Lower lobe of right lung (tissue), 2 donors: ENCODE measurements around the gene ITPRID1. TPM values are rescaled to one million over a fixed set of nuclear protein-coding genes. Genes with fewer than 3 reads are reported as not detected.

Experiments used
- ATAC-seq, 2 donors: fragments of 200-7000 bp; cut with Tn5 transposase; one replicate each; pipeline ENCODE4 v1.9.1; 2020 to 2022; ENCODE audit warnings: mild to moderate bottlenecking in 2 of 2, moderate library complexity in 2 of 2
- DNase-seq: peaks from one replicate; pipeline ENCODE4 v3.0.0-alpha.2; 2020
- H3K27ac ChIP-seq: fragments of 200-600 bp; one replicate; pipeline ENCODE4 v1.8.0; 2022
- H3K27me3 ChIP-seq: fragments of 200-600 bp; one replicate; pipeline ENCODE4 v1.8.0; 2022; ENCODE audit warnings: low read depth
- H3K36me3 ChIP-seq: fragments of 200-600 bp; one replicate; pipeline ENCODE4 v1.8.0; 2022; ENCODE audit warnings: mild to moderate bottlenecking
- H3K4me1 ChIP-seq: fragments of 200-600 bp; one replicate; pipeline ENCODE4 v1.8.0; 2022
- H3K4me3 ChIP-seq: fragments of 200-600 bp; one replicate; pipeline ENCODE4 v1.8.0; 2022; ENCODE audit warnings: mild to moderate bottlenecking
- H3K9me3 ChIP-seq: fragments of 200-600 bp; one replicate; pipeline ENCODE4 v1.8.0; 2022
- intact Hi-C: fragments of 100-400 bp; cut with DNase I; formaldehyde crosslinking; loops from one replicate; pipeline ENCODE4 v1.11.0; 2022
- total RNA-seq: library from RNA; stranded (reverse); fragmentation: NEBNext Ultra II Directional; extraction: Animal tissue kit (Norgen Biotek cat#: 25700); gene quantifications from one replicate; pipeline ENCODE4 v1.2.1, GENCODE V29; 2021
- TF ChIP-seq, protein P1 (sequence below): fragments of 200-600 bp; IDR thresholded peaks from one replicate; pipeline ENCODE4 v1.8.0; 2022; ENCODE audit warnings: antibody characterized with exemption, mild to moderate bottlenecking
- donor health status: DM: no; HTN: yes; CAD: no; lungs with severe emphysema.

Gene ITPRID1
- total RNA-seq, 1 donor from 2014 or later: 0.59 TPM

DNA sequence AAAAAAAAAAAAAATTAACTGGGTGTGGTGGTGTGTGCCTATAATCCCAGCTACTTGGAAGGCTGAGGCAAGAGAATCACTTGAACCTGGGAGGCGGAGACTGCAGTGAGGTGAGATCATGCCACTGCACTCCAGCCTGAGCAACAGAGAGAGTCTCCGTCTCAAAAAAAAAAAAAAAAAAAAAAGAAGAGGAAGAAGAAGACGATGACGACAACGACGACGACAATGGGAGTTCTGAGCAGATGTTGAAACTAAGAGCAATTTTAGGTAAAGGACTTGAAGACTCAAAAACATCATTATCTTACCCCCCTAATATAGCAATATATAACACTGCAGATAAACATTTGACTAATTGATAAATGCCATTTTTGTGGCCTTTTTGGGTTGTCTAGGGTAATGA lies 133.6 kb downstream of the ITPRID1 start:
- intact Hi-C loops: no loop called here
- DNase-seq (no peak), ATAC-seq (no peak)
- Histone ChIP-seq H3K36me3 (no peaks in the 10 kb centered on the region), H3K4me1 (no peaks in the 10 kb centered on the region), H3K9me3 (no peaks in the 10 kb centered on the region), H3K27me3 (no peaks in the 10 kb centered on the region), H3K27ac (no peak overlapping the region), H3K4me3 (no peak overlapping the region)
- TF ChIP-seq, protein P1, sequence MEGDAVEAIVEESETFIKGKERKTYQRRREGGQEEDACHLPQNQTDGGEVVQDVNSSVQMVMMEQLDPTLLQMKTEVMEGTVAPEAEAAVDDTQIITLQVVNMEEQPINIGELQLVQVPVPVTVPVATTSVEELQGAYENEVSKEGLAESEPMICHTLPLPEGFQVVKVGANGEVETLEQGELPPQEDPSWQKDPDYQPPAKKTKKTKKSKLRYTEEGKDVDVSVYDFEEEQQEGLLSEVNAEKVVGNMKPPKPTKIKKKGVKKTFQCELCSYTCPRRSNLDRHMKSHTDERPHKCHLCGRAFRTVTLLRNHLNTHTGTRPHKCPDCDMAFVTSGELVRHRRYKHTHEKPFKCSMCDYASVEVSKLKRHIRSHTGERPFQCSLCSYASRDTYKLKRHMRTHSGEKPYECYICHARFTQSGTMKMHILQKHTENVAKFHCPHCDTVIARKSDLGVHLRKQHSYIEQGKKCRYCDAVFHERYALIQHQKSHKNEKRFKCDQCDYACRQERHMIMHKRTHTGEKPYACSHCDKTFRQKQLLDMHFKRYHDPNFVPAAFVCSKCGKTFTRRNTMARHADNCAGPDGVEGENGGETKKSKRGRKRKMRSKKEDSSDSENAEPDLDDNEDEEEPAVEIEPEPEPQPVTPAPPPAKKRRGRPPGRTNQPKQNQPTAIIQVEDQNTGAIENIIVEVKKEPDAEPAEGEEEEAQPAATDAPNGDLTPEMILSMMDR: no peak

DNA sequence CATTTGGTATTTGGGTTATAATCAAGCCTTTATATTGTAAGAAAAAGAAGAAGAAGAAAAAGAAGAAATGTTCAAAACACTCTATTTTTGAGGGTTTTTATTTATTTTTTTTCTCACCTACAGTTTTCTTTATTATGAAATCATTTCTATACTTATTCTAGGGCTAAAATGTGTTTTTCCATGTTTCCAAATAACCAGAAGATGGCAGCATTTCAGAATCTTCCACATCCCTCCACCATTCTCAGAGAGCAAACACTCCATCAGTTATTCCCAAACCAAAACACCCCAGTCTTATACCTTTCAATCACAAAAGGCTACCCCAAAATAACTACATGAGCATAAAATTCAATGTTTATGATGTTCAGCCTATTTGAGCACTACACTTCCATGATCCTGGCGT lies 134.4 kb downstream of the ITPRID1 start:
- no peak for ATAC-seq
- Histone ChIP-seq H3K36me3 (no peaks in the 10 kb centered on the region), H3K27me3 (no peaks in the 10 kb centered on the region), H3K4me3 (no peak overlapping the region), H3K9me3 (no peaks in the 10 kb centered on the region), H3K27ac (no peak overlapping the region), H3K4me1 (no peaks in the 10 kb centered on the region)
- no peak for DNase-seq
- TF ChIP-seq, protein P1: peak; percentile 18
- intact Hi-C loops: no loop called here

DNA sequence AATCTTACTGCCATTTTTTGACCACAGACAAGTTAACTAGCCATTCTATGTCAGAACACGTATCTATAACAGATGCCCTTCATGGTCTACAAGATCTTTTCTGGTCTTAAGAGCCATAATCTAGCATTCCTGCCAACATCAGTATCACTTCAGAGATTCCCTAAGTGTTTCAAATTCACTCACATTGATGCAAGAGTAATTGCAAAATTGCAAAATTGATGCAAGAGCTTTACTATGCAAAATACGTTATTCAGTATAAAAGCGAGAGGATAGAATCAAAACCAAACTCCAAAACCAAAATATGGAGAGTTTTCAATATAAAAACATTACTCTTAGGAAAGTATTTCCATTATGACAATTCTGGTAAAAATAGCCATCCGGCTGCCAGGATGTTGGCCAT lies 135.0 kb downstream of the ITPRID1 start:
- Histone ChIP-seq H3K4me1 (no peaks in the 10 kb centered on the region), H3K27me3 (no peaks in the 10 kb centered on the region), H3K27ac (no peak overlapping the region), H3K4me3 (no peak overlapping the region), H3K36me3 (no peaks in the 10 kb centered on the region), H3K9me3 (no peaks in the 10 kb centered on the region)
- DNase-seq: no peak
- TF ChIP-seq, protein P1: no peak
- no peak for ATAC-seq
- intact Hi-C loops: no loop called here

DNA sequence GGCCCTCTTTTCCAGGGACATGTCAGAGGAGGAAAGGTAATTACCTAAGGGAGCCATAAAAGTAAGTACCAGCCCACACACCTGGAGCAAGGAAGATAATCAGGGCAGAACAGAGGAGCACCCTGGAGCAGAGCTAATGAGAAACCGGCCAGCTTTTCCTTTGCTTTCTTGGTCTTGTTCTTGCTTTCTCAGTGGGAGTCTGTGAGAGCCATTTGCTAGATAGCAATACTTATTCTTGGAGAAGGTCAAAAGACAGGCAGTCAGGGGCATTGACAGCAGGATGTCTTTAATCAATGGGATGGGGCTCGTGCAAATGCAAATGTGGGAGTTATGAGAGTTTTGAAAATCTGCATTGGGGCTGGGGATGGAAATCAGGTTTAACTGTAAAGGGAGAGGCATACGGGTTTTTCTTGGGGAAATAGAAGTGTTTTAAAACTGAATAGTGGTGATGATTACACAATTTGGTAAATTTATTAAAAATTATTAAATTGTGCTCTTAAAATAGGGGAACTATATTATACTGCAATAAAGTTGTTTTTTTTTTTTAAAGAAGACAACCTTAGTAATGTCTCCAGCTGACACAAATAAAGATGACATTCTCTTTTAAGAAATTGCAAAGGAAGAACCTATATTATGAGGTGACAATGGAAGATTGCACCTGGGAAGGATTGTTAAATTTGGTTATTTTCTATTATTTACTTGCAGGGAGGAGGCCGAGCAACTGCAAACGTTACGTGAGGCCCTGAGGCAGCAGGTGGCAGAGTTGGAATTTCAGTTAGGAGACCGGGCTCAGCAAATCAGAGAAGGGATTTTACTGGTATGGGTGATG lies 137.6 kb downstream of the ITPRID1 start:
- no peak overlapping the region for H3K4me3 ChIP-seq
- ATAC-seq (no peak), DNase-seq (no peak)
- intact Hi-C loops: no loop called here
- no peaks in the 10 kb centered on the region for H3K4me1 ChIP-seq
- H3K36me3 ChIP-seq: no peaks in the 10 kb centered on the region
- H3K27me3 ChIP-seq: no peaks in the 10 kb centered on the region
- H3K9me3 ChIP-seq: no peaks in the 10 kb centered on the region
- no peak overlapping the region for H3K27ac ChIP-seq
- TF ChIP-seq, protein P1: no peak

DNA sequence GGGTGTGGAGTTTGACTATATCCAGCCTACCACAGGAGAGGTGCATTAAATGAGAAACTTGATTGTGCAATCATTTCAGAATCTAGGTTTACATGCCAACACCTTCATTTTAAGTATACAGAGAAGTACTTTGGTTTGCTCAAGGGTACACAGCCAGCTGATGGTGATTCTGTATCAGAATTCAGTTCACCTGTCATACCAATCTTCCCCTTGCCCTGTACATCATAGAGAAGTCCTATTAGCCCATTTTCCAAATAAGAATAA lies 138.1 kb downstream of the ITPRID1 start:
- H3K4me3 ChIP-seq: no peak overlapping the region
- DNase-seq (no peak), ATAC-seq (no peak)
- intact Hi-C loops: no loop called here
- TF ChIP-seq, protein P1: no peak
- H3K36me3 ChIP-seq: no peaks in the 10 kb centered on the region
- no peaks in the 10 kb centered on the region for H3K27me3 ChIP-seq
- no peaks in the 10 kb centered on the region for H3K4me1 ChIP-seq
- no peaks in the 10 kb centered on the region for H3K9me3 ChIP-seq
- no peak overlapping the region for H3K27ac ChIP-seq
